GM19372 (cell line): ENCODE measurements around the gene ADORA1.

Experiments used
- ATAC-seq: cut with Tn5 transposase; IDR thresholded peaks from one replicate; pipeline ENCODE4 v1.9.1; 2021; ENCODE audit warnings: mild to moderate bottlenecking, low read depth, moderate library complexity; ENCODE audit not compliant: unreplicated experiment

ADORA1 gene

DNA sequence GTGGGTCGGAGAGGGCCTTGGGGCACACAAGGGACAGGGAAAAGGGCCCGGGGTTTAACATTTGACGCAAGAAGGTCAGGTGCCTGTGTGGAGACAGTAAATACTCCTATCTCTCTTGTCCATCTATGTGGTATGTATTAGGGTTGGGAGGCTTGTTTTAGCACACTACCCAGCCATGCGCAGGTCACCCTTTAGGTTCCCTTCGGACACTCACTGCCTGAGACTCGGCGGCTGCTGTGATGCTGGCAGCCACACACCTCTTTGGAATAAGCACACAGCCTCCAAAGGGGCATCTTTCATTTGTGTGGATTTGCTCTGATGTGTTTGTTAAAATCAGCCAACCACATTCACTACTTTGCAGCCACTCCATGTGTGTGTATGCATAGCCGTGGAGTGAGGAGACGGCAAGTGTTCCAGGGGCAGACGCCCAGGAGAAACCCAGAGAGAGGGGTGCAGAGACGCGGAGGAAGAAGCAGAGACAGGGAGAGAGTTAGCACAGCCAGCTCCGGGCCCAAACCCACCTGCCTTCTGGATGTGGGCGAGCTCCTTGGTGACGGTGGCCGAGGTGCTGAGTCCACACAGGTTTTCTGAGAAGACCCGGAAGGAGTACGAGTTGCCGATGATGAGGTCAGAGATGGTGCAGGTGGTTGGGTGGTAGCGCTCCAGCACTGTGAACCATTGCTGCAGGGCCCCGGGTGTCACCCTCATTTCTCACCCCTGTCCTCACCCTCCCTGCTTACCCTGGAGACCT lies 42.4 kb downstream of the ADORA1 start:
- no peak for ATAC-seq

GRCh38 chr1:203170625-203171330 lies 43.3 kb downstream of the ADORA1 start:
- ATAC-seq, result no peak

DNA sequence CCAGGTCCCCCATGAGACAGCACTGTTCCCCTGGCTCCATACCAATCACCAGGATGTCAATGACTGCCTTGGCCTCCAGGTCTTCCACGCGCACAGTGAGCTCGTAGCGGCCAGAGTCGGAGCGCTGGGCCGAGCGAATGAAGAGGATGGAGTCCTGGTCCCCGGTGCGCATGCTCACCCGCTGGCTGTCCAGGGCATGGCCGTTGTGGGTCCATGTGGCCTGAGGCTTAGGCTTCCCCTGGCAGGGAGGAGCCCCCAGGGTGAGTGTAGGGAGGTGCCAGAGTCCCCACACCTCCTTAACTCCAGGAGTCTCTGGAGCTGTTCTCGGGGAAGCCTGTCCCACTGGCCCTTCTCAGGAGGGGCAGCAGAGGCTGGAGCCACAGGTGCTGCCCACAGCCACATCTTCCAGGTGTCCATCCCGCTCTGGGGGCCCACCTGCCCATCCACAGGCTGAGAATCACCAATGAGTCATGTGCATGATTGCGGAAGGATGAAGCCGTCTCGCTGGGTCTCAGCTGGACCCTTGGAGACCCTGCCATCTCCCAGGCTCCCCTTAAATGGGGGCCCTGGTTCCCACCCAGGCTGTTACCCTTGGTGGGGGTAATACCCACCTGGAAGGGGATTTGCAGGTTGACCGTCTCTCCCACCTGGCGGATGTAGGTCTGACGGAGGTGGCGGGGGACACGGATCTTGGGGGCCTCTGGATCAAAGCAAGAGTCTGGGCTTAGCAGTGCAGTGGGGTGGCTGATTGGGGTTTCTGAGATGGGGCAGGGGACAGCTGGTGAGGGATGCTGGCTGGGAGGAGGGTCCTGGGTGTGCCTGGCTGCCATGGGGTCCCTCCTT lies 44.0 kb downstream of the ADORA1 start:
- no peak for ATAC-seq

DNA sequence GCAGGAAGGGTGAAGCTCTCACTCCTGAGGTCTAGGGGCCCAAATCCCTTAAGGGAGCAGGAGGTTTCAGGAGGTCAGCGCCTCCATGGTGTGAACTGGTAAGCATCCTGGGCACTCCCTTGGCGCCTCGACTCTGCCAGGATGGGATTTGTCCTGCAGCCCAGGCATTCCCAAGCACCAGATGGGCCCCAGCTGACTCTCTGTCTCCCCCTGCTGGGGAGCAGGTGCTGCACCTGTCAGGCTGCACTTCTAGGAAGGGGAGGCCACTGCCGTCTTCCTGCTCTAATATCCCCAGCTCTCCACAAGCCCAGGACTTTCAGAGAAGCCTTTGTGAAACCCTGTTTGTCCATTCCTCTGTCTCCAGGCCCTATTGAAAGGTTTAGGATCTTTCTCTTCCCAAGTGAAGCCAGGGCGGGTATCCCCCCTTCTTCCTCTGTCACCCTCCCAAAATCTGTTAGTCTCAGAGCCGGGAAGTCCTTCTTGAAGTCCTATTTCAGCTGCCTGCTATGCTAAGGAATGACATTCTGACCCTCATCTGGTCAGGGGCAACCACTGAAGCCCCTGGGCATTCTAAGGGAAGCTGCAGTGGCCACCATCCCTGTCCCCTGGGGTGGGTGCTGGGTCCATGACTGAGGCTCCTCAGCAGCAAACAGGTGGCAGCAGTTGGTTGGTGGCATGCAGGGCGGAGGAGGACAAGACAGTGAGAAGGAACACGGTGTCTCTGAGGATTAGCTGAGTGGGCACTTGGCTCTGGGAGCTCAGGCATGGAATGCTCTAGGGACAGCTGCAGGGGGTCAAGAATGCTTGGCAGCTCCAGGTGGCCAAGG lies 44.9 kb downstream of the ADORA1 start:
- no peak for ATAC-seq

DNA sequence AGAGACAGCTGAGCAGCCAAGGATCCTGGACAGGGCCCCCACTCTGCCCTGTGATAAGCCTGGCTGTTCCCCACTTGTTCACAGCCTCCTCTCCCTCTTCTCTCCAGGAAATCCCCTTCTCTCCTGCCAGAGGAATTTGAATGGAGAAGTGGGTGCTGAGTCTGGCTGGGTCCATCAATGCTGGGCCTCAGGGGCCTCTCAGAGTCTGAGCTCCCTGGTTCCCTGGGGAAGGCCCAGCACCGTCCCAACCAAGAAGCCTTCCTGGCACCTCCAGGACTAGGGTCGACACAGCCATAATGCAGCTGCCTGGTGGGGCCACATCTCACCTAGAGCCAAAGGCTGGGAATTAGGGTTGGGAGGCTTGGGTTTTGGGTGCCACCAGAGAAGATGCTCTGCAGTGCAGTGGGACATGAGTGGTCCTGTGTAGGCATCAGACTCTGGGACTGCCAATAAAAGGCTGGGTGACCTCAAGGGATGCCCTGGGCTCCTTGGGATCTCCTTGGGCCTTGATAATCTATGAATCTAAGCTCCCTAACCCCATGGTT lies 45.6 kb downstream of the ADORA1 start:
- no peak for ATAC-seq

GRCh38 chr1:203173566-203173965 lies 46.0 kb downstream of the ADORA1 start:
- ATAC-seq, result no peak

- no peak for ATAC-seq
Measured at GRCh38 chr1:203174324-203174985, 46.9 kb downstream of the ADORA1 start.

GRCh38 chr1:203175237-203175826 lies 47.8 kb downstream of the ADORA1 start, which contains the start of gene MYBPH:
TSS of gene MYBPH (minus strand) at chr1:203175826. CDS start at chr1:203175755, 71 bp downstream.
- ATAC-seq, result no peak

- ATAC-seq, result no peak
Measured at GRCh38 chr1:203175827-203176241, 48.3 kb downstream of the ADORA1 start.

- ATAC-seq, result no peak
Measured at GRCh38 chr1:203176273-203177035, 48.9 kb downstream of the ADORA1 start.

- no peak for ATAC-seq
Measured at GRCh38 chr1:203177036-203177405, 49.5 kb downstream of the ADORA1 start.

DNA sequence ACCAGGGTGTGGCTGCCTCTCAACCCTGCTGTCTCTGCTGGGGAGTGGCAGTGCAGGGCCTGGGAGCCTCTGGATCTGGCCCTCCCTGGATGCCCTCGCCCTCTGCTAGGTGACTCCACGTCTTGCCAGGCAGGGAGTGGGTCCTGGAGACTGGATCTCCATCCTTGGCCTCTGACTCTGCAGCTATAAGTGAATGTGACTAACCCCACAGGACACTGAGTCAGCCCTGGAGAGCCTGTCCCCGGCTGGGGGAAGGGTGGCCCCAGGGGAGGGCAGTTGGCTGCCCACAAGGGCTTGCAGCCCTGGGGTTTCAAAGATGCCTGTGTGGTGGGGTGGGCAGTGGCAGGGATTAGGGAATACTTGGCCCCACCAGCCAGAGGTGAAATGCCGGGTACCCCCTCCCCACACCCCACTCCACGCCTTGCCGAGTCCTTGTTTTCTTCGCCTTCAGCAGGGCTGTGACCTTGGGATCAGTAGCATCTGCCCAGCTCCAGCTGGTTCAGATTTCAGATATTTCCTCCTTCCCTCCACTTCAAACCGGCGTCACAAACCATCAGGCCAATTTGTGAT lies 50.0 kb downstream of the ADORA1 start:
- no peak for ATAC-seq

- ATAC-seq, result no peak
Measured at GRCh38 chr1:203178083-203178482, 50.6 kb downstream of the ADORA1 start.

DNA sequence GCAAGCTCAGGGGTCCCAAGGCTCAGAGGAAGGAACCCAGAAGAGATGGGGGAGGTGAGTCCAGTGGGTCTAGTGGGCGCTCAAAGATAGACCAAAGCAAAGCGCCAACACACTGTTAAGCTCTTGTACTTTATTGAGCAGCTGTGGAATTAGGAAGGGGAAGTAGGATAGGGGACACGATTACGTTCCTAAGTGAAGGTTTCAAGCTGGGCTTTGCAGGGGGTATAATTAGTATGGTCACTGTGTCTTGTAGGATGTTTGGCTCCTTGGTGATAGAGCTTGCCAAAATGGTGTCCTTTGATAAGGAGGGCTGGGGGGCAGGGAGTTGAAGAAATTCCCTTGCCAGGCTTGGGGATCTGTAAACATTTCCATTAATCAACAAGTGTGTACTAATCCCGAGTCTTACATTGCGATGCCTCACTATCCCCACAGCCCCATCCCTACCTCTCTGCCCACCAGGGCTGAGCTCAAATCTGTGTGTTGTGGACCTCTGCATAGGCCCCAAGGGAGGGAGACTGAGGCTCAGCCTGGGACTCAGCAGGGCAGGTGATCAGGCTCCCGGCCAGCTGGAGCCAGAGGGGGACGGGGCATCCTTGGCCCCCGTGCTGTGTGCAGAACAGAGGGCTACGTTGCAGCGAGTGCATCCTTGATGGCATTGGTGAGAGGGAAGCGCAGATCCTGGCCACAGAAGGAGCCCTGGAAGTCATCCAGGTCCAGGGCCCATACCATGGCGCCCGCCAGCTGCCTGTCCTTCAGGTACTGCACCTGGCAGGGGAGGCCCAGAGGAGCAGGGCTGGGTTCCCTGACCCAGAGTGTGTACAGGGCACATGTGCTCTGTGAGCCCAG lies 51.5 kb downstream of the ADORA1 start:
- ATAC-seq, result no peak

DNA sequence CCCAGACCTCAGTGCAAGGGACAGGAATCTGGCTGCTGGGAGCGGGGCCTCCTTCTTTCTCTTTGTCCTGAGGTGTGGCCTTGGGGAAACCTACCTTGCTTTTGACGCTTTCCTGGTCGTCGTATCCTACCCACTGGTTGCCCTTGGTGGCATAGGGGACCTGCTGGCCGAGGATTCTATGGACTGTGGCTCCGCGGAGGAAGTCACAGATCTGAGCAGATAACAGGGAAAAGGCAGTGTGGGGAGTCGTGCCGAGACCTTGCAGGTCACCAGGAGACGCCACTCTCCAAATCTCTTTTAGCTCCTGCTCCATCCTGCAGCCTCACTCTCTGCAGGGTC lies 52.1 kb downstream of the ADORA1 start:
- no peak for ATAC-seq

GRCh38 chr1:203180611-203181330 lies 53.2 kb downstream of the ADORA1 start:
- no peak for ATAC-seq
